Activated effector memory CD4-positive, alpha-beta T cell treated with anti-CD3 and anti-CD28 coated beads, Interleukin-2, amount 50 U/mL, for 16 hours (primary cell): ENCODE results near the gene FKBP10.
"Not testable (repeated sequence)": the region's sequence is repeated elsewhere in the genome, so short reads cannot be mapped to it uniquely, and the experiment has no call there.

Source experiments
- DNase-seq: peaks from one replicate; pipeline ENCODE4 v3.0.0-alpha.2; 2020

Gene FKBP10

DNA sequence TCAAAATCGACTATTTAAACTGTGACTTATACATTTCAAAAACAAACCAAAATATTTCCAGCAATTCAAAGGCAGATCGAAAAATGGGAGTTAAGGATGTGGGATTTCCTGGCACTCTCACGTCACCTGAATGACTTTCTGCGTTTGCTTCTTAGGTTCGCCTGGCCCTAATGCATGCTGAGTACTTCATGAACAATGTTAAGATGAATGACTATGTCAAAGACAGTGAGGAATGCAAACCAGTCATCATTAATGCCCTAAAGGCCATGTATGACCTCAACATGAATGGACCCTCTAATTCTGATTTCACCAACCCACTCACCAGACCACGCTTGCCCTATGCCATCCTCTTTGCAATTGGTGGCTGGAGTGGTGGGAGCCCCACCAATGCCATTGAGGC, 32.2 kb downstream of the FKBP10 start:
- no peak for DNase-seq

DNA sequence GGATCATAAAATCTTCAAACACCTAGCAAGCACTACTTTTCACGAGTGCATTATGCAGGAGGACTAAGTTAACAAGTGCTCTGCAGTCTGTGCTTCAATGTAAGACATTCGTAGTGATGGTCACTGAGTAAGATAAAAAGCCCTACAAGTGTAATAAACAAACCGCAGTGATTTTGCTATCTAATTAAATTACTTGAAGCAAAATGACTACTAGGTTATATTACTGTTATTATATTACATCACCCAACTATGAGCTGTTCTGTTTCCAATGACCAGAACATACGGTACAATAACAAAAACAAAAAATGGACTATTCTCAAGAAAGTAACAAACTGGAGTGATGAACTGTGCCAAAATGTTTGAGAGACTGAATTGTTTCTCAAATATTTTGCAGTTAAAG, 36.0 kb downstream of the FKBP10 start:
- DNase-seq = no peak

DNA sequence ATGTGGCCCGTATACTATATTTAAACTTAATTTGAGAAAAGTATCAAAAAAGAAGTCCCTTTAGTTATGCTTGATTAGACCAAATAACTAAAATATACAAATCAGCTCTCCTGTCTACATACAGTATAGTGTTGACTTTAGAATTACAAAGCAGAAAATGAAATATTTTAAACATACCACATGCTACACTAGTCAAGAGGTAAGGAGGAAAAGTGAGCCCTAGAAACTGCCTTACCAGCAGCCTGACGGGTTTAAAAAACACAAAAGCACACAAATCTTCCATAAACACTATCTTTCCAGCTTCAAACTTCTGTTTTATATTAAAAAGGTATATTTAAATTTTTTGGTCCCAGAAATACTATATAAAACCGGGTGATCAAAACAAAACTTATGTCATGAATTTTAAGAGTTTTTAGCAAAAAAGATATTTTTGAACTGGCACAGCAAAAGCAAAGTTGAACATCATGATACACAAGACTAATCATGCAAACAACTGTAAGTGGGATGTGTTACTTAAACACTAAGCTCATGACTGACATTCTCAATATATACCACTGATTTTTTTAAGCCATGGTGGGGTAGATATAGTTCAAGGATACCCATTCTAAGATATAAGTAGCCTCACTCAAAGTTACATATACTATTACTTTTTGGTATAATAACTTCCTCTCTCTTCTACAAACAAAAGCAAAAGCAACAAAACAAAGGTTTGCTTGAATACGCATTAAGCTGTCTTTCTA, 36.6 kb downstream of the FKBP10 start:
- no peak for DNase-seq

DNA sequence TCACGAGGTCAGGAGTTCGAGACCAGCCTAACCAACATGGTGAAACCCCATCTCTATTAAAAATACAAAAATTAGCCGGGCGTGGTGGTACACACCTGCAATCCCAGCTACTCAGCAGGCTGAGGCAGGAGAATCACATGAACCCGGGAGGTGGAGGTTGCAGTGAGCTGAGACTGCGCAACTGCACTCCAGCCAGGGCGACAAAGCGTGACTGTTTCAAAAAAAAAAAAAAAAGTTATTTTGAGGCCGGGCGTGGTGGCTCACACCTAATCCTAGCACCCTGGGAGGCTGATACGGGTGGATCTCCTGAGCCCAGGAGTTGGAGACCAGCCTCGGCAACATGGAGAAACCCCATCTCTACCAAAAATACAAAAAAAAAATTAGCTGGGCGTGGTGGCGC, 38.6 kb downstream of the FKBP10 start:
- DNase-seq = not testable (repeated sequence)

DNA sequence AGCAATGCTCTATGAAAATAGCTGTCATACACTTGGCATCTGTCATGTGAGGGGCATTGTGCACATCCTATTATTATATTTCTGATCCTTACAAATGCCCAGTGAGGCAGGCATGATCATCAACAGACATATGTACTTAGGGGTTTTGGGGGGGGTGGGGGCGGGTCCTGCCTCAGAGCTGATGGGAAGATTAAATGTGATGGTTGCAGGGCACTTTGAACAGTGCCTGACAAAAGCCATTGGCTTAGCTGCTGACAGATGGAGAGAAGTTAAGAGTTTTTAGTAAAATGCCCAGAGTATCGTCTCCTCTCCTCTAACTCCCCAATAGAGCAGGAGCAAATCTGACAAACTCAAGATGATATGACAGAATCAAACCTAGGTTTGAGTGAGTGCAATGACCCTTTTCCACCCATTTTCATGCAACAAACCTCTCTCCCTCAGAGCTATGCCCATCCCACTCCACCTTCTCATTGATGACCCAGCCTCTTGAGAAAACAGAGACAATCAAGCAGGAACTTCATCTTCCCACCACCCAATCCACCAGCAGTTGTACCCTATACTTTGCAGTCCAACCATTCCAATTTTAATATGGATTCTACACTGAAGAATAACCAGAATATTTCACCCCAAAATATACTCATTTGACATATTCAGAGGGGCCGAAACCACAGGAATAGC, 47.6 kb downstream of the FKBP10 start:
- no peak for DNase-seq

DNA sequence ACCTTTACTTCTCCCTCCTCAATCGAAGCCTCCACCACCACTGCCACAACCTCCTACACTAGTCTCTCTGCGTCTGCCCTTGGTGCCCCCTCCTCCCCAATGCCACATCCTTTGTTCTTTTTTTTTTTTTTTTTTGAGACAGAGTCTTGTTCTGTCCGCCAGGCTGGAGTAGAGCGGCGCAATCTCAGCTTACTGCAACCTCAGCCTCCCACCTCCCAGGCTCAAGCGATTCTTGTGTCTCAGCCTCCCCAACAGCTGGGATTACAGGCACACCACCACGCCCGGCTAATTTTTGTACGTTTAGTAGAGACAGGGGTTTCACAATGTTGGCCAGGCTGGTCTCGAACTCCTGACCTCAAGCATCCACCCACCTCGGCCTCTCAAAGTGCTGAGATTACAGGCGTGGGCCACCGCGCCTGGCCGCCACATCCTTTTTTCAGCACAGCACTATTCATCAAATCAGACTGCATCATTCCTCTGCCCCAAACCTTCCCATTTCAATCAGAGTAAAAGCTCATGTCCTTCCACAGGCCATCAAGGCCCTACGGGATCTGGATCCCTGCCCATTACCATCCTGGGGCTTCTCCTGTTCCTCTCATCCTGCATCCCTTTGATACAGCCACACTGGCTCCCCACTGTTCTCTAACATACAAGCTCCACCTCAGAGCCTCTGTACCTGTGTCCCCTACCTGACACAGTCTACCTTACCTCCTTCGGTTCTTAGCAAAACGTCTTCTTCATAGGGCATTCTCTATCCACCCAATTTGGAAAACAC, 50.5 kb downstream of the FKBP10 start:
- peak; percentile 65 for DNase-seq

DNA sequence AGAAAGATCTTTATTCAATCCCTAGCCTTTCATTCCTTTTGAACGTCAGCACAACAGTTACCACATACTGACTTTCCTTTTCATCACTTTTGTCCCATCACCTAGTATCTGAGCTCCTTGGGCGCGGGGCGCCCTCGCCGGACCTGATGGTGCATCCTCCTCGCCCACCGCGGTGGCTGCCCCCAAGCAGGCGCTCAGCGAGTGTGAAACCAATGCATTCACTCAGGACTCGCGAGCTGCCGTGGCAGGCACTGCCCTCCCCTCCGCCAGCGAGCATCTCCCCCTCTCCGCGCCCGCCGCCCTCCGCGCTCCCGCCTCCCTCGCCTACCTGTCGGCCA, 51.7 kb downstream of the FKBP10 start:
- DNase-seq = no peak

DNA sequence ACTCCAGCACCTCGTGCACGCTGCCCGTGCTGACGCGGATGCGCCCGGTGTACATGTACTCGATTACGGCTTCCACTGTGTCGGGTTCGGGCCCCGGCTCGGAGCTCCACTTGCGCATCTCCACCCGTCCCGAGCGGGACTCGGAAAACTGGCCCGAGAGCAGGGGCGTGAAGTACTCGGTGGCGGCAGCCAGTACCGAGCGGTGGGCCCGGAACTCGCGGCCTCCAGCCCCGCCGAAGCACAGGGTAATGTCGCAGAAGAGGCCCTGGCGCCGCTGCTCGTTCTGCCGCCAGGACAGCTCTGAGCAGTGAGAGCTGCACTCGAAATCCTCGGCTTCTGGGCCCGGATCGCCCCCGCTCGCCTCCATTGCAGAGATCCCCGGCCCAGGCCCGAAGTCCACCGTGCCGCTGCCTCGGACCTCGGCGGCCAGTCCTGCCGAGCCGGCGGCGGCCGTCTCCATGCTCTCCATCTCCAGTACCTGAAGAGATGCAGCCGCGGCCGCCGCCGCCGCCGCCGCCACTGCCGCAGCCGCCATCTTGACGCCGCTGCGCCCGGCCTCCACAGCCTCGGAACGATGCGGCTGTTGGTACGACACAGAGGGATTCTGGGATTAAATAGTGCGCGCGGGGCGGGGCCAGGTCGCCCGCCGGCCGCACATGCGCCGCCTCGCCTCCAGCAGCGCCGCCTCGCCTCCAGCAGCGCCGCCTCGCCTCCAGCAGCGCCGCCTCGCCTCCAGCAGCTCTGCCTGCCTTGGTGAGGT, 52.2 kb downstream of the FKBP10 start, which contains the start of gene KLHL11:
Gene KLHL11, minus strand, starts transcription at position 588 of the 760 bp plus-strand sequence. Its CDS starts 53 bp downstream, at position 535.
- peak; percentile 96 for DNase-seq

DNA sequence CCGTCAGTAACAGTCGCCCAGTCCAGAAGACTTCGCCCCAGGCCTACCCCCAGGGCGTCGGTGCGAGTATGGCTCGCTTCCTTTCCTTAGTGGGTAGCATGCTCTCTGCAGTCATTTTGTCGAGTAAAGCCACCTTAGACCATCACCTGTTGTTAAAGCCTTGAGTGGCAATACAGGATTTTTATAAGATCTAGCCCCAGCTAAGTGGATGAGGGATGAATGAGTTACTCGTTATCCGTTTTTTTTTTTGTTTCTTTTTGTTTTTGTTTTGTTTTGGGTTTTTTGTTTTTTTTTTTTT, 52.7 kb downstream of the FKBP10 start:
- no peak for DNase-seq

DNA sequence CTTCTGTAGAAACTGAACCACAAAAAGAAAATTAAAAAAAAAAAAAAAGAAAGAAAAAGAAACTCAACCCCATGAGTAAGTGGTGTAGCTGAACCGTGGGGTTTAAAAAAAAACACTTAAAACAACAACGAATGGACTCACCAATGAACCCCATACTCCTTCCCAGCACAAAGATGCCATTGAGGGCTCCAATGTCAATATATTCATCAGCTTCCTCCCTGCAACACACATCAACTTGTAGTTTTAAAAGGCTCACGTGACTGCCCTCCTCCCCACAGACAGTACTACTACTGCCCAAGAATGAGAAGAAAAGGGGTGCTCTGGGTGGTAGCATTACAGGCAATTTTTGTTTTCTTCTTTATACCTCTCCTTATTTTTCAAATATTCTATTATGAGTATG, 55.8 kb downstream of the FKBP10 start:
- no peak for DNase-seq

DNA sequence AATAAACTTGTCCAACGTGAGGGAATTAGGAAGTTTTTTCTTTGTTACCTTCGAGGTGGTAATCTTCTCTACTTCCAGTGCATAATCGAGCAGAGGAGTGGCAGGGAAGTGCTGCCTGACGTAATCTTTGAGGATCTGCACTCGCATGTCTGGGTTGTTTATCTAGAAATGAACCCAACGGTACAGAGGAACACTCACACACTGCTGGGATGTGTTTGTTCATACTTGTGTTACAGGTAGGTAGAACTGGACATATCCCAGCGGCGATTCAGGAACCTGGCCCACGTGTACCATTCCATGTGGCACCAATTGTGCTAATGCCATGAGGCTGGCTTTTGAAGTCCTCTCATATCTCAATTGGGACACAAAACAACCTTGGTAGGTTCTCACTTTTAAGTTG, 56.6 kb downstream of the FKBP10 start:
- DNase-seq = no peak

DNA sequence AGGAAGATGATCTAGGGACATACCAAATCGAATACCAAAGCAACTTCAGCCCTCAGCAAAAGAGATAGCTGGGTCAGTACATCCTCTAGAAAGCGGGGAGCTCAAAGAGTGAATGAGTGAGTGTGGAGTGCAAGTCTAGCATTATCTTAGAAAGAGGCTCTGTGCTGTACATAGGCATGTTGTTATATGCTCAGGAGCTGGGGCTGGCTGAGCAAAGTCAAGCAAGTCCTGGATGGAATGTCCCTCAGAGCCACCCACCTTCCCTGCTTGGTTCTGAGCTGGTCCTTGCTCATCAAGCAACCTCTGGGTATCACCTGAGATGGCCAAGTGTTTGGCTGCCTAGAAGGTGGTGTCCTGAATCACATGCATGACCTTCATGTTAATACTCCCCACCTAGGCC, 57.3 kb downstream of the FKBP10 start:
- no peak for DNase-seq

DNA sequence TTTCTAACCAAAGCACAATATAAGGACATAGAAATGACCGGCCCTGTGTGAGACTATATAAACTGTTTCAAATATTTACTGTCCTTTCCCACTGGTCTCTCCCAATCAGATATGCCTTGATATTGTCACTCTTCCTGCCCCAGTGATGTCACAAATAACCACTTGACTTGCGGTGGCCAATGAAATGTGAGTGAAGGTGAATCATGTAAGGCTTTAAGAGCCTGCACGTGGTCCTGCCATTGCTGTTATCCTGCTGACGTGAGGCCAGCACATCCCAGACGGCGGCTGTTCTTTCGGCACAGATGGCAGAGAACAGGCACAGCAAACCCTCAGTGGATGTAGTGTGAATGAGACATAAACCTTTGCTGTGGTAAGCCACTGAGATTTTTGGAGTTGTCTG, 57.8 kb downstream of the FKBP10 start:
- no peak for DNase-seq

DNA sequence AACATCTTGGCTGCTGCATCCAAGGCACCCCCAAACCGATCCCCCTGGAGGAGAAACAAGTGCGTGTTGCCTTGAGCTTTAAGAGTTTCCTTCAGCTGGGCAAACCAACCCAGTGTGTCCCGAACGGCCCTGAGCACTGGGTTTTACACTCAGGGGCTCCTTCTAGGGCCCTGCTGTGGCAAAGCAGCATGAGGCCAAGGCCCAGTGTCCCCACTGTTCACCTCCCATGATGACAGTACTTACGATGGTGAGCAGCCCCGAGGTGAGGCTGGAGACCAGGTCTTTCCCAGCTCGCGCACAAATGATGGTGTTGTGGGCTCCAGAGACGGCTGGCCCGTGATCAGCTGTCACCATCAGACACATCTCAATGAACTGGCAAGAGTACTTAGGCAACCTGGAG, 59.0 kb downstream of the FKBP10 start:
- peak; percentile 60 for DNase-seq
